B cell (primary cell): Measurements from ENCODE around the gene SERF1B. TPM values are rescaled to one million over a fixed set of nuclear protein-coding genes. Genes with fewer than 3 reads are reported as not detected.
"Not testable (repeated sequence)": the region's sequence is repeated elsewhere in the genome, so short reads cannot be mapped to it uniquely, and the experiment has no call there.

Source experiments
- ATAC-seq: fragments of 200-7000 bp; cut with Tn5 transposase; one replicate; pipeline ENCODE4 v1.10.0; 2021; ENCODE audit warnings: low read depth, mild to moderate bottlenecking, moderate number of reproducible peaks, moderate library complexity
- CTCF ChIA-PET: fragments of 350-600 bp; sonication (Branson Sonifier 250); formaldehyde crosslinking; loops from one replicate; lab custom pipeline; 2021; ENCODE audit warnings: antibody characterized with exemption, inconsistent platforms; lab: Charles Lee
- POLR2A ChIA-PET: fragments of 350-600 bp; sonication (Branson Sonifier 250); formaldehyde crosslinking; loops from one replicate; lab custom pipeline; 2021; ENCODE audit warnings: antibody characterized with exemption; lab: Charles Lee
- DNase-seq: peaks from one replicate; pipeline ENCODE4 v3.0.0; 2013
- H2AFZ ChIP-seq: 2 replicates; pipeline ENCODE4 v1.6.1; 2012; ENCODE audit warnings: mild to moderate bottlenecking, low read depth, low read length; ENCODE audit not compliant: insufficient read depth, poor library complexity, severe bottlenecking
- H3K27ac ChIP-seq, 2 donors: 1 replicate in 1 of 2; 2 replicates in 1 of 2; pipeline ENCODE4 v1.5.1; 2012 to 2013; ENCODE audit warnings: low read length in 2 of 2, mild to moderate bottlenecking in 2 of 2, moderate library complexity in 1 of 2
- H3K27me3 ChIP-seq, 4 experiments: fragments of 200-600 bp in 1 of 4; sonication (generic) in 1 of 4; replicated peaks in 1 of 4; 1 replicate in 2 of 4; 2 replicates in 2 of 4; pipeline versions ENCODE4 v1.6.1 to v1.7.0; 2013 to 2016; ENCODE audit warnings: low read length in 3 of 4, mild to moderate bottlenecking in 2 of 4, mixed read lengths in 1 of 4, moderate library complexity in 1 of 4; ENCODE audit not compliant: insufficient read depth in 4 of 4, control insufficient read depth in 3 of 4; ENCODE audit errors: control extremely low read depth in 1 of 4
- H3K36me3 ChIP-seq, 2 experiments: replicated peaks in 1 of 2; 1 replicate in 1 of 2; 2 replicates in 1 of 2; pipeline versions ENCODE4 v1.6.1 to v1.7.1; 2013; ENCODE audit warnings: low read length in 1 of 2; ENCODE audit not compliant: insufficient read depth in 2 of 2, control insufficient read depth in 1 of 2; ENCODE audit errors: control extremely low read depth in 1 of 2, extremely low read depth in 1 of 2
- H3K4me1 ChIP-seq, 2 donors: fragments of 200-600 bp in 1 of 2; sonication (generic) in 1 of 2; 1 replicate in 1 of 2; 2 replicates in 1 of 2; pipeline versions ENCODE4 v1.5.1 to v1.6.1; 2013 to 2017; ENCODE audit warnings: low read length in 2 of 2; ENCODE audit not compliant: control insufficient read depth in 2 of 2, insufficient read depth in 2 of 2
- H3K4me2 ChIP-seq: replicated peaks from 2 replicates; pipeline ENCODE3; 2012; ENCODE audit warnings: mild to moderate bottlenecking, low read depth, low read length; ENCODE audit not compliant: poor library complexity, severe bottlenecking
- H3K4me3 ChIP-seq, 5 experiments: fragments of 200-600 bp in 1 of 5; sonication (generic) in 1 of 5; 1 replicate in 3 of 5; 2 replicates in 2 of 5; pipeline versions ENCODE4 v1.5.1 to v1.7.0; 2011 to 2016; ENCODE audit warnings: low read length in 4 of 5, mild to moderate bottlenecking in 4 of 5, low read depth in 2 of 5, control low read depth in 1 of 5, moderate library complexity in 1 of 5; ENCODE audit not compliant: insufficient read depth in 1 of 5; ENCODE audit errors: control extremely low read depth in 1 of 5, extremely low read depth in 1 of 5
- H3K79me2 ChIP-seq: fragments of 200-600 bp; sonication (generic); one replicate; pipeline ENCODE4 v1.6.0; 2016; ENCODE audit warnings: low read length; ENCODE audit not compliant: control insufficient read depth, insufficient read depth
- H3K9ac ChIP-seq: fragments of 200-600 bp; sonication (generic); 2 replicates; pipeline ENCODE4 v1.6.1; 2017; ENCODE audit warnings: mild to moderate bottlenecking, low read length, moderate library complexity
- H3K9me3 ChIP-seq, 3 donors: one replicate each; pipeline versions ENCODE4 v1.6.1 to v1.7.1; 2013; ENCODE audit warnings: low read length in 2 of 3; ENCODE audit not compliant: control insufficient read depth in 2 of 3, insufficient read depth in 1 of 3; ENCODE audit errors: control extremely low read depth in 1 of 3
- H4K20me1 ChIP-seq: 2 replicates; pipeline ENCODE4 v1.6.0; 2012; ENCODE audit warnings: mild to moderate bottlenecking, low read length; ENCODE audit not compliant: insufficient read depth, control insufficient read depth, poor library complexity, severe bottlenecking
- H3K27ac Mint-ChIP-seq: one replicate; pipeline ENCODE4 v1.8.0; 2021; ENCODE audit warnings: mixed read lengths
- H3K27me3 Mint-ChIP-seq: one replicate; pipeline ENCODE4 v1.8.0; 2021; ENCODE audit warnings: mixed read lengths
- H3K4me1 Mint-ChIP-seq: one replicate; pipeline ENCODE4 v1.8.0; 2021; ENCODE audit warnings: mixed read lengths
- H3K4me3 Mint-ChIP-seq: one replicate; pipeline ENCODE4 v1.8.0; 2021; ENCODE audit warnings: mixed read lengths
- H3K9me3 Mint-ChIP-seq: one replicate; pipeline ENCODE4 v1.8.0; 2022; ENCODE audit warnings: mixed read lengths; ENCODE audit not compliant: insufficient read depth
- WGBS: methylation state at CpG from one replicate; pipeline ENCODE4 v1.1.5; 2013; ENCODE audit warnings: missing lambda C conversion rate; ENCODE audit not compliant: insufficient coverage; 5-methylcytosine and 5-hydroxymethylcytosine counted together
- intact Hi-C: fragments of 100-400 bp; cut with micrococcal nuclease; formaldehyde crosslinking; loops from one replicate; pipeline ENCODE4 v1.10.0; 2022
- polyA plus RNA-seq: library from polyadenylated mRNA; depleted of rRNA; stranded (reverse); fragments of >200 nt; gene quantifications from 2 replicates; pipeline ENCODE4 v1.2.3, GENCODE V29; 2012
- total RNA-seq, 2 donors: library from RNA; stranded (reverse); fragments of 120-200 nt in 1 of 2; gene quantifications; 1 replicate in 1 of 2; 2 replicates in 1 of 2; pipeline versions ENCODE4 v1.2.3 to v1.2.4, GENCODE V29; 2013 to 2022

The SERF1B gene
- total and polyA plus RNA-seq, 2 donors (not counting 1 experiment from before 2014, with no cell fraction given): 13.3 to 27.2 TPM

- intact Hi-C loops, H3K4me2 ChIP-seq, H2AFZ ChIP-seq, H3K4me3 Mint-ChIP-seq, H3K79me2 ChIP-seq, ATAC-seq, H3K27me3 ChIP-seq, H3K36me3 ChIP-seq, H3K27ac ChIP-seq, H3K4me3 ChIP-seq, H4K20me1 ChIP-seq, H3K9me3 ChIP-seq, H3K27ac Mint-ChIP-seq, H3K9me3 Mint-ChIP-seq, DNase-seq, H3K9ac ChIP-seq, H3K4me1 Mint-ChIP-seq, H3K4me1 ChIP-seq, POLR2A ChIA-PET, CTCF ChIA-PET, H3K27me3 Mint-ChIP-seq: not testable (repeated sequence)
- no CpG with 5 or more reads among the region's 6 CpGs for WGBS
These were observed 31.4 kb downstream of the SERF1B start for GRCh38 chr5:70056289-70056942.

GRCh38 chr5:70057140-70057539 is 32.1 kb downstream of the SERF1B start:
- H3K27me3 ChIP-seq, H3K9me3 Mint-ChIP-seq, H3K9me3 ChIP-seq, H2AFZ ChIP-seq, H3K27ac Mint-ChIP-seq, H3K27ac ChIP-seq, DNase-seq, H3K4me3 Mint-ChIP-seq, CTCF ChIA-PET, H3K4me2 ChIP-seq, POLR2A ChIA-PET, H3K27me3 Mint-ChIP-seq, H4K20me1 ChIP-seq, H3K9ac ChIP-seq, H3K36me3 ChIP-seq, intact Hi-C loops, H3K4me3 ChIP-seq, H3K4me1 ChIP-seq, H3K4me1 Mint-ChIP-seq, ATAC-seq, H3K79me2 ChIP-seq: not testable (repeated sequence)
- WGBS: no CpG with 5 or more reads among the region's 1 CpG

DNA sequence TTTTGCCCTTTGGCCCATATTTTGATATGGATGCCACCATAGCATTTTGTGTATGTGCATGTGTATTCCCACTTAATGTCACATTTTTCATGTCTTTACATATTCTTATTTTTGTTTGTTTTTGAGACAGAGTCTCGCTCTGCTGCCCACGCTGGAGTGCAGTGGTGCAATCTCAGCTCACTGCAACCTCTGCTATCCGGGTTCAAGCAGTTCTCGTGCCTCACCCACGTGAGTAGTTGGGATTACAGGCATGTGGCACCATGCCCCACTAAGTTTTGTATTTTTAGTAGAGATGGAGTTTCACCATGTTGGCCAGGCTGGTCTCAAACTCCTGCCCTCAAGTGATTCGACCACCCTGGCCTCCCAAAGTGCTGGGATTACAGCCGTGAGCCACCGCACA is 52.6 kb downstream of the SERF1B start:
- H4K20me1 ChIP-seq, H3K4me2 ChIP-seq, H3K9ac ChIP-seq, H3K4me1 Mint-ChIP-seq, H3K27me3 ChIP-seq, H3K27me3 Mint-ChIP-seq, H3K27ac ChIP-seq, H3K4me1 ChIP-seq, H3K36me3 ChIP-seq, ATAC-seq, H3K9me3 Mint-ChIP-seq, H3K79me2 ChIP-seq, intact Hi-C loops, H3K9me3 ChIP-seq, H3K4me3 Mint-ChIP-seq, H3K27ac Mint-ChIP-seq, H2AFZ ChIP-seq, POLR2A ChIA-PET, H3K4me3 ChIP-seq, CTCF ChIA-PET, DNase-seq: not testable (repeated sequence)
- whole genome bisulfite sequencing: no CpG with 5 or more reads among the region's 8 CpGs

GRCh38 chr5:70088907-70089464 is 63.9 kb downstream of the SERF1B start:
- ATAC-seq, H3K4me3 ChIP-seq, H3K4me1 Mint-ChIP-seq, H3K27ac ChIP-seq, POLR2A ChIA-PET, H3K9me3 Mint-ChIP-seq, H2AFZ ChIP-seq, H3K27ac Mint-ChIP-seq, H3K27me3 Mint-ChIP-seq, H3K79me2 ChIP-seq, H3K27me3 ChIP-seq, H3K4me3 Mint-ChIP-seq, CTCF ChIA-PET, H3K4me2 ChIP-seq, DNase-seq, H4K20me1 ChIP-seq, H3K9me3 ChIP-seq, intact Hi-C loops, H3K9ac ChIP-seq, H3K4me1 ChIP-seq, H3K36me3 ChIP-seq: not testable (repeated sequence)
- no CpG with 5 or more reads among the region's 1 CpG for WGBS
